UCSD-AML1 (cell line): ENCODE results near the gene ABCA13.
"Not testable (repeated sequence)": the region's sequence is repeated elsewhere in the genome, so short reads cannot be mapped to it uniquely, and the experiment has no call there.

ENCODE experiments used
- DNase-seq: peaks from one replicate; lab custom pipeline; 2025; ENCODE audit not compliant: unreplicated experiment; lab: John Stamatoyannopoulos, UW

The ABCA13 gene

DNA sequence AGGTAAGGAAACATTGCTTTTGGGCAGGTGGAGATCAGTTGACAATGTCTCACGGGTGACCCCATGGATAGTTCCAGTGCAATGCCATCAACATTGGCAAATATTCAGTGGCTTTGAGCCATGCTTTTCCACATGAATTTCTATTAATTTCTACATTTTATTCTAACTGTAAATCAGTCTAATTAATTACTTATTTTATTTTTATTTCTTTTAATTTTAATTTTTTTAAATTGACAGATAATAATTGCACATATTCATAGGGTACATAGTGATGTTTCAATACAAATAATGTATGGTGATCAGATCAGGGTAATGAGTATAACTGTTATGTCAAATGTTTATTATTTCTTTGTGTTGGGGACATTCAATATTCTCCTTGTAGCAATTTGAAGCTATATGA, 3.8 kb downstream of the ABCA13 start:
- no peak for DNase-seq

DNA sequence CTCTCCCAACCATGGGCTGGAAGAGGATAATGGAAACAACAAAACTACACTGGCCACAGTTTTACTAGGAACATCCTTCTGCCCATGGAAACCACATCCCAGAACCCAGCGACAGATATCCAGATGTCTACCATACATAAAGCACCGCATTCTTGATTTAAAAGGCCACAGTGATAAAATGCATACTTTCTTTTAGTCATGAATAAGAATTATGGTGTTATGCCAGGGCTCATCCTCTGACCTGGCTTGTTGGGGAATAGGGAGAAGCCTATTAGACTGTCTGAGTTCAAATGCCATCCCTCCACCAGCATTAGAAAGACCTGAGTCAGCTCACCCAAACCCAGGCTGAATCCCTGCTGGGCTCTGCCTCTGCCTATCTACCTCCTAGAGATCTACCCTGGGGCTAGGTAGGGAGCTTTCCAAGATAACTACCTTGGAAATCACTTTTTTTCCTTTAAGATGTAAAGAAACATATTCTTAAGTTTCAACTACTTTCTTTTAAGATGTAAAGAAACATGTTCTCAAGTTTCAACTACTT, 5.2 kb downstream of the ABCA13 start:
- no peak for DNase-seq

DNA sequence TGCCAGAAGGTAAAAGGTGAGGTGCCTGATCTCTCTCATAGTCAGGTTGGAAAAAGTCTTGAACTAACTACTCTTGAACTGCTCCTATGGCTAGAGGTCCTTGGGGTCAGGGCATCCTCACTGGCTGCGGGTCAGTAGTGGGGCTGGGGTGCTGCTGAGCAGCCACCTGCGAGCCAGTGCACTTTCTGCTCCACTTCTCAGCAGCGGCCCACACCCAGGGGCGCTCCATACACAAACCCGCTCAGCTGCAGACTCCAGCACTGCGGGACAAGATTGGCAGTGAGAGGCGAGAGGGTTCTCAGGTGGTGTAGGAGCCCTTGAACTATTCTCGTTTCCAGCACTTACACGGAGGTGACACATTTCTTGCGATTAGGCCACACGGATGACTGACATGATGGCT, 6.0 kb downstream of the ABCA13 start:
- DNase-seq = no peak

DNA sequence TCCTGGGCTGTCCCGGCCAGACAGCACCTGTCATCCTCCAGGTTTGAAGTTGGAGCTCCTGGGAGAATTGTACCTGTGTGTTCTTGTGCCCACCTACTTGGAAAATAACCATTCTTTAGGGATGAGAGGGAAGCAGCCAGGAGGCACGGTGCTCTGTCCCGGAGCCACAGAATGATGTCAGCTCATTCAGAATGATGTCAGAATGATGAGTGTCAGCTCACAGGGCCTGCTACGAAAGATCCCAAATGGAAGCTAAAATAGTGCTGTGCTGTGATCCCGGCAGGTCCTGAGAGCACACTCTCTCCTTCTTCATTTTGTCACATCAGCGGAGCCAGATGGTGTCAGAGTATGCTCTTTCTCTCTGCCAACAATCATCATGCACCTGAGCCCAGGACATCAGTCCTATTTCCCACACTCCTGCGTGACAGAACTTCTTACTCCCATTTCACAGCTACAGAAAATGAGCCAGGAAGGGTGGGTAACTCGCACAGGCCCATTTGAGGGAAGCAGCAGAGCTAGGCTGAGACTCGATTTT, 8.3 kb downstream of the ABCA13 start:
- no peak for DNase-seq

DNA sequence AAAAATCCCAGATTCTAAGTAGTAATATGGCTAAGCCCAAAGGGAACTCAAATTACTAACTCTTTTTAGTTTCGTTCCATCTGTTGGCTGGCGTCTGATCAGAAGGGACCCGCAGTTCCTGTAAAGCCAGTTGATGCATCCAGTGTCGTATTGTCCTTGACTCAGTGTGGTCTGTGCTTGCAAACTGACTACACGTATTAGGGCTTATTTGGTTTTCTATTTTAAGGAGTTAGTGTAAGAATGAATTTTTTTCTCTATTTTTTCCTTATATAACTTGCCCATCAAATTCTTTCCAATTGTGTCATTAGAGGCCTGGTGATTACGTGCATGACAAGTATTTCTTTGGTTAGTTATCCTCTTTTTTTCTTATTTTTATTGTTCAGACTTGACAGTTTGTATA, 9.7 kb downstream of the ABCA13 start:
- no peak for DNase-seq

DNA sequence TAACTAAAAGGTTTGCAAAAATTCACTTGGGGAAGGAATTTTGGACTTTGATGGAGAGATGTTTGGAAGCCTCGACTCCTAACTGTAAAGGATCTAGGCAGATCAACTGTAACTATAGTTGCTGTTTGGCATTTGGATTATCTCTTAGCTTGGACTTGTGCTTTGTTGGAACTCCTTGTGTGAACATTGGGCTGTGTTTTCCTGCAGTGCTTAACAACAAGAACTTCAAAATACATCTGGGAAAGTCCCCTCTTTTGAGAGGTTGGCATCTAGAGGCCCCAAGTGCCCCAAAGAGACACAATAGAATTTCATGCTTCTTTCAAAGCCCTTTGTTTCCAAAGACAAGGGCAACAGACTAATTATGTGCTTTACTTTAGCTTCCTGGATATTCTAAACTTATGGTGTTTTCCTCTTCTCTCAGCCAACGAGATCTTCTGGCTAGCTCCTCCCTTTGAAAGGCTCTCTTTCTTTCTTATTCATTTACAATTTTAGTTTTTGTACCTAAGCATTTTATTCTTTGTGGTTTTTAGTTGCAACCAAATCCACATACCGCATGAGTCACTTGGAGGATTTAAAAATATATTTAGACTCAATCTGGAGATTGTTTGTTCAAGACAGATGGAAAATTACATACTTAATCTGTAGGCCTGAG, 11.6 kb downstream of the ABCA13 start:
- DNase-seq = no peak

DNA sequence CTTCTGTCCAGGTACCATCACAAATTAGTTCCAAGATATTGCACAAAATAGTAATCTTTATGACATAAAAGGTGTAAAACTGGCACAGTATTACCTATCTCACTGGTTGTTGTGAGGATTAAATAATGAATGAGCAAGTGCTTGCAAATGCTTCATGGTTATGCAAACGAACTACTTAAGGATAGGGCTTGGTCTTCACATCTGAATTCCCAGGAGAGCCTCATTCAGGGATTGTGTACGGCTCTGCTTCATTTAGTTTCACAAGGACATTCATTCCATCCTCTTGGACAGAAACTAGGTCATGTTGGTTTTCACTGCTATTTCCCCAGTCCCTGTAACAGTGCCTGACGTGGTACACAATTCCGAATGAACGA, 12.1 kb downstream of the ABCA13 start:
- no peak for DNase-seq

DNA sequence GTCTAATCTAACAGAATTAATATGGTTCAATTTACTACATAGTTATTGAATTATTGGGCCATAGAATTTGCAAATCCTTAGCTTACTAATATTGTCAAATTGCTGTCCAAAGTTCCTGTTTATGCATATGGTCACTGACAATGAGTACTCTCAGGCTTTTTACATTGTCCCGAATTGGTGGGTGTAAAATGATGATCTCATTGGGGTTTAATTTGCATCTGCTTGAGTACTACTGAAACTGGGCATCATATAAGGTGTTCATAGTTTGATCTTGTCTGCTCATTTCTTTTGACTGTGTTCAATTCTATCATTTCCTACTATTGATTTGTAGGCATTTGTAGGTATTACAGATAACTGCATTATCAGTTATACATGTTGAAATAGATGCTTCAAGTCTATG, 12.7 kb downstream of the ABCA13 start:
- no peak for DNase-seq

DNA sequence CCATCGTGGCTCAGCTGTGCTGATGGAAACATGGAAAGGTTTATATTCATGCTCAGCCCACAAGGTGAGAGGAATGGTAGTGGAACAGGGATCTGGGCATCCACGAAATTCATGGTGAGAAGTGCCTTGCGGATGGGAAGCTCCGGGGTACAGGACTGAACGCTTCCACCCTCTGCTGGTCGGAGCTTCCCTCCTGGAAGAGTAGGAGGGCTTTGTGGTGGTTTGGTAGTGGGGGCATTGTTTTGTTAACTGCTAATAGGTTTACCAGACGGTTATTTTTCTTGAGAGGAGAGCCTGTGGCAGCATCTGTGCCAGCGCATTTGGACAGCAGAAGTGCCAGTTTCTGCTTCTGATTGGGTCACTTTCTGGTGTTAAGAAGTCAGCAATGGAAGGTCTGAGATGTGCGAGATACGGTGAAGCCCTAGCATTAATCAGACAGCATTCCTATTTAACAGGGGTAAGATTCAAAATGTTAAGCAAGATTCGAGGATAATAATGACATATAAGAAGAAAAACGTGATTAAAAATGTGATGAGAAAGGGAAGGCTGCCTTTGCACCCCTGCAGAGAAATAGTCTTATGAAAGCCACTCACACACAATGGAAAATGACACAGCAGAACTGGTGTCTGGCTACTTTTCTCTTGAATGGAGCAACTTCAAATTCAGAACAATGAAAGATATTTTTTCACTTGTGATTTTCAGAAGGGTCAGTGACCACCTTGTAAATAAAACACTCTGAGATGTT, 17.7 kb downstream of the ABCA13 start:
- no peak for DNase-seq

DNA sequence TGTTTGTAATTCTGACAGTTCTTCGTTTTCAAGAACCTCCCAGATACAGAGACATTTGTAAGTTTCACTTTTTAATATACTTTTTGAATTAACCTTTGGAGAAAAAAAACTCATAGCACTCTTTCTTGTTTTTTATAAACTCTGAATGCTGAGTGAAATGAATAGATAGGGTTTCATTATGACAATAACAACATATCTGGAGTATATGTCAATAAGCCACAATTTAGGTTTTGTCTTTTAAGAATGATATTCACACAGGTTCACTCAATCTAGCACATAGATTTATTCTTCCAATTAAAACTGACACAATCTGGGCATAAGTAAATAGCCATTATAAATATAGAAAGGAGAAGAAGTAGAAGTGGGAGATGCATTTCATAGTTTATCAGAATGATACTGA, 21.7 kb downstream of the ABCA13 start:
- DNase-seq = no peak

DNA sequence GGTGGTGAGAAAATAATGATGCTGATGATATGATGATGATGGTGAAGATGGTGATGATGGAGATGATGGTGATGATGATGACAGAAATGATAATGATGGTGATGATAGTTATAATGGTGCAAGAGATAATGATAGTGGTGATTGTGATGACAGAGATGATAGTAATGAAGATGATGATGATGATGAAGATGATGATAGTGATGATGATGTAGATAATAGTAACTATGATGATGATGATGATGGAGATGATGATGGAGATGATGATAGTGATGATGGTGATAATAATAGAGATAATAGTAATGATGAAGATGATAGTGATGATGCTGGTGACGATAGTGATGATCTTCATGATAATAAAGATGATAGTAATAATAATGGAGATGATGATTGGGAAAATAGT, 22.2 kb downstream of the ABCA13 start:
- DNase-seq = no peak

DNA sequence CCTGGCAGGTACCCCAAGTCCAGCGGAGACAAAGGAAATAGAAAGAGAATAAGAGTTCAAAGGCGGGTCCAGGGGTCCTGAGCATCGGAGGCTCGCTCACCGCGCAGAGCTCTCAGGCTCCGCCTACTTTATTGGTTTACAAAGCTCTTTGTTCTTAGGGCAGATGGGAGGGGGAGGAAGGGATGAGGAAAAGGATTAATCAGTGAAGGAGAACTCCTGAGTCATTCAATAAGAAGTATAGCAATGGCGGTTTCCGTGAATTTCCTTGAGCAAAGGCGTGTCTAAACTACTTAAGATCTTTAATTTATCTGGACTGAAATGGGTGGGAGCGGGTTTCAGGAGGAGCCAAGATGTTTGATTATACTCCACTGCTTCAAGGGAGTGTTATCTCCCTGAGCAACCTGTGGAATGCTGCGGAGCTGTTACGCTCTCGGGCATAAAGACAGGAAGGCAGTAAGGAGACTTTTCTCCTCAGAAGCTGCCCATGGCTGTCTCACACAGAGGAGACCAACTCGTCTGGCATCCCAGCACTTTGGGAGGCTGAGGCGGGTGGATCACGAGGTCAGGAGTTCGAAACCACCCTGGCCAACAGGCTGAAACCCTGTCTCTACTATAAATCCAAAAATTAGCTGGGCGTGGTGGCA, 29.8 kb downstream of the ABCA13 start:
- DNase-seq = not testable (repeated sequence)

DNA sequence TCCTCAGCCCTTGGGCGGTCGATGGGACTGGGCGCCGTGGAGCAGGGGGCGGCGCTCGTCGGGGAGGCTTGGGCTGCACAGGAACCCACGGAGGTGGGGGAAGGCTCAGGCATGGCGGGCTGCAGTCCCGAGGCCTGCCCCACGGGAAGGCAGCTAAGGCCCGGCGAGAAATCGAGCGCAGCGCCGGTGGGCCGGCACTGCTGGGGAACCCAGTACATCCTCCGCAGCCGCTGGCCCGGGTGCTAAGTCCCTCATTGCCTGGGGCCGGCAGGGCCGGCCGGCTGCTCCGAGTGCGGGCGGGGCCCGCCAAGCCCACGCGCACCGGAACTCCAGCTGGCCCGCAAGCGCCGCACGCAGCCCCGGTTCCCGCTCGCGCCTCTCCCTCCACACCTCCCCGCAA, 31.7 kb downstream of the ABCA13 start:
- not testable (repeated sequence) for DNase-seq

DNA sequence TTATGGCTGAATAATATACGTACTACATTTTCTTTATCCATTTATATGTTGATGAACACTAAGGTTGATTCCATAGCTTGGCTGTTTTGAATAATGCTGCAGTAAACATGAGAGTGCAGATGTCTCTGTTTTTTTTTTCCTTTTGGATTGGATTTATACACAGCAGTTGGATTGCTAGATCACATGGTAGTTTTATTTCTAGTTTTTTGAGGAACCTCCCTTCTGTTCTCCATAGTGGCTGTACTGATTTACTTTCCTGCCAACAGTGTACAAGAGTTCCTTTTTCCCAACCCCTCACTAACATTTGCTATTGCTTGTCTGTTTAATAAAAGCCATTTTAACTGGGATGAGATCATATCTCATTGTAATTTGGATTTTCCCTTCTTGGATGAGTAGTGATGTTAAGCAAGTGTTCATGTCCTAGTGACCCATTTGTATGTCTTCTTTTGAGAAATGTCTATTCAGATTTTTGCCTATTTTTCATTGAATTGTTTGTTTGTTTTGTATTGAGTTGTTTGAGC, 36.0 kb downstream of the ABCA13 start:
- DNase-seq = no peak

DNA sequence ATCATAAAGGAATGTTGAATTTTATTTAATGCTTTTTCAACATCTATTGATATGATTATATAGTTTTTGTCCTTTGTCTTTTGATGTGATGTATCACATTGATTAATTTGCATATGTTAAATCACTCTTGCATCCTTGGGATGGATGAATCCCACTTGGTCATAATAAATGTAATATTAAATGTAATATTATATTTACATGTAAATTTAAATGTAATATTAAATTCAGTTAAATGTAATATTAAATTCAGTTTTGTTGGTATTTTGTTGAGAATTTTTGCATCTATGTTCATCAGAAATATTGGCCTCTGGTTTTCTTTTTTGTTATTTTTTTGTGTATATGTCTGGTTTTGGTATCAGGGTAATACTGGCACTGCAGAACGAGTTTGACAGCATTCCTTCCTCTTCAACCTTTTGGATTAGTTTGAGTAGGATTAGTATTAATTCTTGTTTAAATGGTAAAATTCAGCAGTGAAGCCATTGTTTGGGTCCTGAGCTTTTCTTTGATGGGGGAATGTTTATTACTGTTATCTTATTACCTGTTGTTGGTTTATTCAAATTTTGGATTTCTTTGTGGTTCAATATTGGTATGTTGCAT, 37.8 kb downstream of the ABCA13 start:
- DNase-seq = no peak

DNA sequence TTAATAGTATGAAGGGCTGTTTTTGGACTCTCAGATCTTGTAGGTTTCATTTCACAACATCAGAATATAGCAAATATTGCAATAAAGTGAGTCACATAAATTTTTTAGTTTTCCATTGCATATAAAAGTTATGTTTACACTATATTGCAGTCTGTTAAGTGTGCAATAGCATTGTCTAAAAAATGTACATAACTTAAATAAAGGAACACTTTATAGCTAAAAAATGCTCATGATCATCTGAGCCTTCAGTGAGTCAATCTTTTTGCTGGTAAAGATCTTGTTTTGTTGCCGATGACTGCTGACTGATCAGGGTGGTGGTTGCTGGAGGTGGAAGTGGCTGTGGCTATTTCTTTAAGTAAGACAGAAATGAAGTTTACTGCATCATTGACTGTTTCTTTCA, 42.0 kb downstream of the ABCA13 start:
- no peak for DNase-seq

DNA sequence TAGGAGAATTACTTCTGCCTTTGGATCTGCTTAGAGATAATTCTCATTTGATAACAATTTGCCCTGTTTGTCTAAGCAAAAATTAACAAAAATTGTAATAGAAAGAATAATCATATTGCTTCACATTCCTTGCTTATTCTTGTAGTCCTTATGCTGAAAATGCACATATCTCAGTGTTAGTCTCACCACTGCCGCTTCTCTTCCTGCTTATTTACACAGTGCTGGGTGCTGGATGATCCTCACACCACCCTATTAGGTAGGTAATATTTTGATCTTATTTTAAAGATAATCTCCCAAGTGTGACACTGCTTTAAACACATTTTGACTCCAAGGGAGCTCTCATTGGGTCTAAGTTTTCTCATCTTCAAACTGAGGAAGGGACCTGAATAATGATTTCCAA, 46.0 kb downstream of the ABCA13 start:
- no peak for DNase-seq

DNA sequence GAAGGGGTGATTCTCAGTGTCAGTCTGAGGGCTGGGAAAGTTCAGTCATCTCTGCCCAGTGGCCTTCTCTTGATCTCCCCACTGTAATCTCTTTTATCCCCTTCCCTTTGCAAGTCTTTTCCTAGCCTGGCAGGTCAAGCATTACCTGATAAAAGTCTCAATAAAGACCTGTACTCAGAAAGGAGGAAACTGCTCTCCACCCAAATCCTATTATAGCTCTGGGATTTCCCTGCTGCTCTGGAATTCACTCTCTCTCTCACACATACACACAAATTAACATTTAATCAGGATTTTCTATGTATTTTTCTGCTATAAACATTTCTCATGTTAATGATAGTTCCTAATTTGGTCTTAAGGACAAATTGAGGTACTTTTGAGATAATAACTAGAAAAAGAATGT, 46.5 kb downstream of the ABCA13 start:
- DNase-seq = no peak

DNA sequence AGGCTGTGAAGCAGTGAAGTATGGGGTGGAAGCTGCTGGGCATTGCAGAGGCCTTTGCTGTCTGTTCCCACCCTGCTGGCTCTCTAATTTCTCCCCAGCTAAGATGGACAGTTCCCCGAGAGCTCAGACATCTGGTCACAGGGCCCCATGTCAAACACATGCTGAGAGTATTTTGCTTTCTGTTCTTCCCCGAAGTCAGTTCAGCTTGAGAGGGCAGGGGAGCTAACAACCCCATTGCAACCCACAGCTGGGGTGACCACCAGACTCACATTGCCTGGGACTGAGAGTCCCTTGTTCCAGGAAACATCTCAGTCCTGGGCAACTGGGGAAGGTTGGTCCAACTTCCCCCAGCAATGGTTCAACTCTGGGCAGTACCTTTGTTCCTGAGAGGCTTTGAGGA, 52.8 kb downstream of the ABCA13 start:
- DNase-seq = no peak

DNA sequence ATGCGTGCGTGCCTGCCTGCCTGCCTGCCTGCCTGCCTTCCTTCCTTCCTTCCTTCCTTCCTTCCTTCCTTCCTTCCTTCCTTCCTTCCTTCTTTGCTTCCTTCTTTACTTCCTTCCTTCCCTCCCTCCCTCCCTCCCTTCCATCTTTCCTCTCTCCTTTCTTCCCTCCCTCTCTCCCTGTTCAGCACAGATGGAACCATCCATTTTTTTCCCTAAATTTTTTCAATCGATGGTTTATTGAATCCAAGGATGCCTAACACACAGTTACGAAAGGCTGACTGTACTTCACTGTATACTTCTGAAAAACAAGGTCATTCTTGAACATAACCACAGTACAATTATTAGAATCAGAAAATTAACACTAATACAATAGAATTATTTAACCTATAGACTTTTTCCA, 53.8 kb downstream of the ABCA13 start:
- DNase-seq = no peak

DNA sequence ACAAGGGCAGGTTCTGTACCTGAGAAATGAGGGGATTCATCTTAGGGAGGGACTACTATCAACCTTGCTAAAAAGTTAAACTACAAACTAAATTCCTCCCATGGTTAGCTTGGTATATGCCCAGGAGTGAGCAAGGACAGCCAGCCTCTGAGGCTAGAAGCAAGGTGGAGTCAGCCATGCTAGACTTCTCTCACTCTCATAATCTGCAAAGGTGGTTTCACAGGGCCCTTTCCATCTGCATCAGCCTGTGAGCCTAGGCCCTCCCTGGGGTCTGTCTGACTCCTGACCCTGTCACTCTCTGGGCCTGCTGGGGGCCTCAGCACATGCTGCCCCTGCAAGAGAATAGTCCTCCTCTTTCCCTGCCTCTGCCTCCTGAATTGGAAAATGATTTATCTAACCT, 66.1 kb downstream of the ABCA13 start:
- DNase-seq = no peak
